Measurements from ENCODE around the gene IFNA13.

DNA sequence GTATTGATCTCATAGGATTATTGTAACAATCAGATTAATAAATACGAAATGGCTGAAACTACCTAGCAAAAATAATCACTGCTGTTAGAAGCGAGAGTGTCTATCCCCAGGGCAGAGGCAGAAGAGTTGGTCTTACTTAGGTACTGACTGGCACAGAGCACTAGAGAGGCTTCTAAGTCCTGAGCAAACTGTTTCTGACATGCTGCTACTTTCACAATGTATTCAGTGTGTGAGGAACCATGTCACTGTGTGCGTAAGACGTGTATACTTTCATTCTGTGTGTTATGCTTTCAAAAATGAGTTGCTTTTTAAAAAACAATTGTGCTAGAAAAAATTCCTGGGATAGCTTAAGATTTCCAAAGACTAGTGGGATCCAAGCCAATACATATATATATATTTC lies 27.1 kb downstream of the IFNA13 start:
- TF ChIP-seq, protein P1, sequence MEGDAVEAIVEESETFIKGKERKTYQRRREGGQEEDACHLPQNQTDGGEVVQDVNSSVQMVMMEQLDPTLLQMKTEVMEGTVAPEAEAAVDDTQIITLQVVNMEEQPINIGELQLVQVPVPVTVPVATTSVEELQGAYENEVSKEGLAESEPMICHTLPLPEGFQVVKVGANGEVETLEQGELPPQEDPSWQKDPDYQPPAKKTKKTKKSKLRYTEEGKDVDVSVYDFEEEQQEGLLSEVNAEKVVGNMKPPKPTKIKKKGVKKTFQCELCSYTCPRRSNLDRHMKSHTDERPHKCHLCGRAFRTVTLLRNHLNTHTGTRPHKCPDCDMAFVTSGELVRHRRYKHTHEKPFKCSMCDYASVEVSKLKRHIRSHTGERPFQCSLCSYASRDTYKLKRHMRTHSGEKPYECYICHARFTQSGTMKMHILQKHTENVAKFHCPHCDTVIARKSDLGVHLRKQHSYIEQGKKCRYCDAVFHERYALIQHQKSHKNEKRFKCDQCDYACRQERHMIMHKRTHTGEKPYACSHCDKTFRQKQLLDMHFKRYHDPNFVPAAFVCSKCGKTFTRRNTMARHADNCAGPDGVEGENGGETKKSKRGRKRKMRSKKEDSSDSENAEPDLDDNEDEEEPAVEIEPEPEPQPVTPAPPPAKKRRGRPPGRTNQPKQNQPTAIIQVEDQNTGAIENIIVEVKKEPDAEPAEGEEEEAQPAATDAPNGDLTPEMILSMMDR (IDR thresholded peaks at IDR 0.05): no peak
- TF ChIP-seq POLR2AphosphoS5 (IDR thresholded peaks at IDR 0.05): no peak
